ENCODE results near the gene RSPO4. TPM values are rescaled to one million over a fixed set of nuclear protein-coding genes. Genes with fewer than 3 reads are reported as not detected.

RSPO4 gene
- total and polyA plus RNA-seq, 9 of the 15 experiments (the other 6 are each of a cell fraction or from before 2014, with no cell fraction given) = 0.04 to 0.34 TPM; not detected in 7

- TF ChIP-seq ZNF696 (CRISPR knock-in tag; conservative IDR thresholded peaks at IDR 0.05) = no peak
- no peak for TF ChIP-seq CBFB (CRISPR knock-in tag; IDR thresholded peaks at IDR 0.05)
- TF ChIP-seq PHF21A (IDR thresholded peaks at IDR 0.05; ENCODE audit: borderline replicate concordance, low read depth) = no peak
These were observed 62.5 kb downstream of the RSPO4 start (continued) for GRCh38 chr20:939606-940005.

- FAIRE-seq (no peak), ATAC-seq (no peak), DNase-seq (ENCODE audit: extremely low read depth in 1 of 4, low spot score in 3 of 4) (no peak)
- no peak overlapping the region for H3K27ac ChIP-seq (ENCODE audit: extremely low read depth, low read depth, low read length)
- no peak overlapping the region for H3K4me2 ChIP-seq (ENCODE audit: insufficient read depth, low read length)
- H3K9me1 ChIP-seq (ENCODE audit: control insufficient read depth, insufficient read depth, low read length) = no peaks in the 10 kb centered on the region
- BruUV-seq (replicated peaks) = no TSS peak
- in situ Hi-C loops (cut with MboI) (no loop called here), intact Hi-C loops (cut with micrococcal nuclease) (no loop called here)
- H3K4me1 ChIP-seq (replicated peaks in 1 of 2; ENCODE audit: control insufficient read depth in 2 of 2, insufficient read depth in 2 of 2, low read length in 2 of 2) = no peaks in the 10 kb centered on the region; a peak in 1 of 5 replicates
- no peaks in the 10 kb centered on the region for H3K36me3 ChIP-seq (ENCODE audit: control insufficient read depth, insufficient read depth, low read length)
- CTCF ChIA-PET (ENCODE audit: low intra/inter-chr PET ratio) = no interaction called here
- H3K4me3 ChIP-seq = no peak overlapping the region
- WGBS (ENCODE audit: insufficient coverage, low coverage, missing lambda C conversion rate) = 5% methylated on average over 6 of the region's 9 CpGs
- no peaks in the 10 kb centered on the region for H3K9me3 ChIP-seq (replicated peaks; ENCODE audit: control insufficient read depth, insufficient read depth, low read depth, low read length)
- no peak overlapping the region for H2AFZ ChIP-seq (ENCODE audit: low read depth, low read length)
- POLR2A ChIA-PET = no interaction called here
- no peaks in the 10 kb centered on the region for H3K79me2 ChIP-seq (ENCODE audit: control insufficient read depth, insufficient read depth, low read length)
- H3K27me3 ChIP-seq (ENCODE audit: control insufficient read depth in 2 of 2, insufficient read depth in 2 of 2, low read length in 2 of 2) = no peaks in the 10 kb centered on the region; a peak in 1 of 5 replicates
- H4K20me1 ChIP-seq (replicated peaks; ENCODE audit: control insufficient read depth, insufficient read depth, low read length) = no peaks in the 10 kb centered on the region
- H3K9ac ChIP-seq (ENCODE audit: insufficient read depth in 1 of 2, low read depth in 2 of 2, low read length in 2 of 2) = no peak overlapping the region
- TF ChIP-seq ELF4 (CRISPR knock-in tag; IDR thresholded peaks at IDR 0.05) = no peak
- no peak for TF ChIP-seq ZBTB40 (IDR thresholded peaks at IDR 0.05)
- no peak for TF ChIP-seq ZBTB40 (CRISPR knock-in tag; IDR thresholded peaks at IDR 0.05)
- no peak for TF ChIP-seq MAFF (IDR thresholded peaks at IDR 0.05; ENCODE audit: low read length)
- TF ChIP-seq DLX4 (CRISPR knock-in tag; IDR thresholded peaks at IDR 0.05) = no peak
- TF ChIP-seq ZNF12 (CRISPR knock-in tag; IDR thresholded peaks at IDR 0.05) = no peak
- TF ChIP-seq RFX5 (IDR thresholded peaks at IDR 0.05; ENCODE audit: low read depth, low read length) = no peak
These were observed 67.8 kb downstream of the RSPO4 start for GRCh38 chr20:934186-934840.
